IMR-90 (cell line): ENCODE measurements around the gene S100A1. TPM values are rescaled to one million over a fixed set of nuclear protein-coding genes. Genes with fewer than 3 reads are reported as not detected.
A peak's percentile ranks its signal among the peaks of the same experiment; 100 is the strongest.
"Not testable (repeated sequence)": the region's sequence is repeated elsewhere in the genome, so short reads cannot be mapped to it uniquely, and the experiment has no call there.

Experiments used
- ATAC-seq: fragments of 200-7000 bp; cut with Tn5 transposase; 2 replicates; pipeline ENCODE4 v1.9.1; 2020; ENCODE audit warnings: low read depth, mild to moderate bottlenecking, moderate library complexity
- BruUV-seq: library from RNA; stranded (reverse); fragments of 400-500 nt; replicated peaks from 2 replicates; lab custom pipeline; 2021; lab: Mats Ljungman, UMichigan
- CTCF ChIA-PET: fragments of 300-600 bp; formaldehyde crosslinking; extraction: SDS; loops from one replicate; lab custom pipeline; 2021; ENCODE audit warnings: antibody characterized with exemption; lab: Yijun Ruan, JAX
- POLR2A ChIA-PET: fragments of 300-600 bp; sonication (Branson Sonifier 250); formaldehyde crosslinking; loops from one replicate; lab custom pipeline; 2022; ENCODE audit warnings: antibody characterized with exemption; ENCODE audit not compliant: unreplicated experiment; lab: Charles Lee
- DNase-seq: peaks from one replicate; pipeline ENCODE4 v3.0.0; 2013
- H2AFZ ChIP-seq: replicated peaks from 2 replicates; pipeline ENCODE3; 2013; ENCODE audit warnings: low read length, mild to moderate bottlenecking; ENCODE audit not compliant: poor library complexity
- H2AK5ac ChIP-seq: 2 replicates; pipeline ENCODE4 v1.6.1; 2013; ENCODE audit warnings: low read depth, low read length, inconsistent platforms
- H2AK9ac ChIP-seq: replicated peaks from 2 replicates; pipeline ENCODE3; 2013; ENCODE audit warnings: mild to moderate bottlenecking, low read depth, low read length, moderate library complexity; ENCODE audit not compliant: poor library complexity
- H2BK120ac ChIP-seq: 2 replicates; pipeline ENCODE4 v1.6.1; 2013; ENCODE audit warnings: low read depth, low read length, inconsistent platforms
- H2BK15ac ChIP-seq: 3 replicates; pipeline ENCODE4 v1.6.1; 2013; ENCODE audit warnings: low read depth, low read length, inconsistent platforms
- H2BK20ac ChIP-seq: 2 replicates; pipeline ENCODE4 v1.6.1; 2013; ENCODE audit warnings: low read depth, mild to moderate bottlenecking, inconsistent platforms, low read length, moderate library complexity
- H2BK5ac ChIP-seq: 2 replicates; pipeline ENCODE4 v1.6.1; 2013; ENCODE audit warnings: mild to moderate bottlenecking, low read depth, low read length, inconsistent platforms; ENCODE audit not compliant: poor library complexity, severe bottlenecking
- H3K14ac ChIP-seq: replicated peaks from 2 replicates; pipeline ENCODE4 v1.6.1; 2013; ENCODE audit warnings: low read depth, low read length, inconsistent platforms
- H3K18ac ChIP-seq: 2 replicates; pipeline ENCODE4 v1.6.1; 2013; ENCODE audit warnings: low read depth, low read length, control low read depth
- H3K23ac ChIP-seq: 2 replicates; pipeline ENCODE4 v1.6.1; 2013; ENCODE audit warnings: low read depth, low read length, inconsistent platforms
- H3K27ac ChIP-seq: 2 replicates; pipeline ENCODE4 v1.5.1; 2013; ENCODE audit warnings: mild to moderate bottlenecking, control low read depth, low read length; ENCODE audit not compliant: insufficient read depth
- H3K27me3 ChIP-seq: 2 replicates; pipeline ENCODE4 v1.6.1; 2013; ENCODE audit warnings: low read length; ENCODE audit not compliant: control insufficient read depth, insufficient read depth
- H3K36me3 ChIP-seq: 2 replicates; pipeline ENCODE4 v1.6.1; 2013; ENCODE audit warnings: low read length, mixed read lengths; ENCODE audit not compliant: control insufficient read depth, insufficient read depth
- H3K4ac ChIP-seq: 2 replicates; pipeline ENCODE4 v1.6.1; 2013; ENCODE audit warnings: low read depth, low read length, inconsistent platforms
- H3K4me1 ChIP-seq: 2 replicates; pipeline ENCODE4 v1.6.1; 2013; ENCODE audit warnings: low read length, mixed read lengths; ENCODE audit not compliant: control insufficient read depth, insufficient read depth
- H3K4me2 ChIP-seq: 2 replicates; pipeline ENCODE4 v1.6.1; 2013; ENCODE audit warnings: low read depth, mild to moderate bottlenecking, control low read depth, low read length, moderate library complexity
- H3K4me3 ChIP-seq: 2 replicates; pipeline ENCODE4 v1.5.1; 2013; ENCODE audit warnings: low read depth, mild to moderate bottlenecking, control low read depth, low read length, moderate library complexity; ENCODE audit not compliant: insufficient read depth
- H3K56ac ChIP-seq: 2 replicates; pipeline ENCODE4 v1.6.1; 2013; ENCODE audit warnings: low read length, inconsistent platforms; ENCODE audit not compliant: insufficient read depth; ENCODE audit errors: extremely low read depth
- H3K79me1 ChIP-seq, 2 experiments: 2 replicates each; pipeline ENCODE4 v1.6.1; 2013; ENCODE audit warnings: low read length in 2 of 2, inconsistent platforms in 1 of 2, low read depth in 1 of 2
- H3K9ac ChIP-seq: 2 replicates; pipeline ENCODE4 v1.6.1; 2013; ENCODE audit warnings: low read depth, low read length, control low read depth
- H3K9me1 ChIP-seq: 2 replicates; pipeline ENCODE4 v1.6.1; 2013; ENCODE audit warnings: low read length, inconsistent platforms; ENCODE audit not compliant: insufficient read depth
- H3K9me3 ChIP-seq: 2 replicates; pipeline ENCODE4 v1.6.1; 2013; ENCODE audit warnings: low read length; ENCODE audit not compliant: control insufficient read depth, insufficient read depth
- H4K20me1 ChIP-seq: 2 replicates; pipeline ENCODE4 v1.6.1; 2013; ENCODE audit warnings: low read length, inconsistent platforms; ENCODE audit not compliant: insufficient read depth
- H4K5ac ChIP-seq: 2 replicates; pipeline ENCODE4 v1.6.1; 2013; ENCODE audit warnings: mild to moderate bottlenecking, low read depth, low read length, control low read depth
- H4K8ac ChIP-seq, 2 experiments: 2 replicates each; pipeline ENCODE4 v1.6.1; 2013; ENCODE audit warnings: low read depth in 2 of 2, low read length in 2 of 2, control low read depth in 1 of 2, inconsistent platforms in 1 of 2
- H4K91ac ChIP-seq: 2 replicates; pipeline ENCODE4 v1.6.1; 2013; ENCODE audit warnings: low read depth, low read length, inconsistent platforms; ENCODE audit not compliant: insufficient read depth
- CTCF ChIP-seq: conservative IDR thresholded peaks from 2 replicates; pipeline ENCODE4 v1.5.1; 2012; ENCODE audit warnings: mild to moderate bottlenecking, low read depth, low read length, improper control_type of control experiment
- WGBS, 2 experiments: methylation state at CpG; one replicate each; pipeline versions ENCODE4 v1.1.5 to v1.1.7; 2013; ENCODE audit warnings: missing lambda C conversion rate in 2 of 2; ENCODE audit not compliant: insufficient read length in 1 of 2; ENCODE audit errors: extremely low coverage in 2 of 2; 5-methylcytosine and 5-hydroxymethylcytosine counted together
- dilution Hi-C: fragments of 300-500 bp; cut with HindIII; formaldehyde crosslinking; loops from one replicate; pipeline ENCODE4 v1.14.3; 2018; ENCODE audit warnings: low sequenced_read_pairs; ENCODE audit not compliant: unreplicated experiment
- in situ Hi-C: fragments of 300-500 bp; cut with MboI; formaldehyde crosslinking; loops from 3 replicates; pipeline ENCODE4 v1.14.3; 2019; ENCODE audit warnings: low sequenced_read_pairs, inconsistent platforms, mixed read lengths
- intact Hi-C: fragments of 100-400 bp; cut with micrococcal nuclease; formaldehyde crosslinking; loops from 2 replicates; pipeline ENCODE4 v1.10.0; 2022
- polyA plus RNA-seq, 3 experiments: library from polyadenylated mRNA; depleted of rRNA; stranded (reverse); fragments of >200 nt; gene quantifications; 2 replicates each; pipeline ENCODE4 v1.2.3, GENCODE V29; 2012; ENCODE audit warnings: low replicate concordance in 1 of 3
- total RNA-seq: library from RNA; depleted of rRNA; stranded (reverse); fragments of >200 nt; gene quantifications from 2 replicates; pipeline ENCODE4 v1.2.3, GENCODE V29; 2012

The S100A1 gene
- total and polyA plus RNA-seq, 2 of the 4 experiments (the other 2 are of a cell fraction) = 0.18 to 0.29 TPM

GRCh38 chr1:153671628-153672353 lies 43.6 kb downstream of the S100A1 start:
- WGBS, 2 experiments = 80% methylated on average over 1 of the region's 28 CpGs; no CpG with 5 or more reads in 1 of the 2 experiments

More at GRCh38 chr1:153671628-153672353, 43.6 kb downstream of the S100A1 start:
- H2BK120ac ChIP-seq, H2AK5ac ChIP-seq, dilution Hi-C loops, H3K18ac ChIP-seq, H3K9me1 ChIP-seq, H2AK9ac ChIP-seq, H3K14ac ChIP-seq, H3K56ac ChIP-seq, H4K5ac ChIP-seq, H3K27me3 ChIP-seq, H3K23ac ChIP-seq, BruUV-seq, H3K9me3 ChIP-seq, H4K91ac ChIP-seq, H2BK20ac ChIP-seq, H2BK15ac ChIP-seq, H3K4me1 ChIP-seq, DNase-seq: not testable (repeated sequence)
- ChIA-PET POLR2A (interaction anchor here (0.6 kb wide), 1 partner anchor 8 kb away, joined by 14 read pairs; no protein-coding TSS in a partner anchor), CTCF (interaction anchor here (0.6 kb wide), 1 partner anchor 101 kb away, joined by 4 read pairs; no protein-coding TSS in a partner anchor)
- Histone ChIP-seq H3K27ac (peak overlapping the region; percentile 22; the same call in 1 of the 2 replicates), H3K36me3 (peaks cover 17% of the 10 kb centered on the region), H4K20me1 (peaks cover 11% of the 10 kb centered on the region; the same call in 1 of the 2 replicates), H2AFZ (peak overlapping the region; percentile 73), H4K8ac (peak overlapping the region in 1 of 2 experiments; percentile 20; a peak in 1 of 4 replicates), H3K4me2 (peak overlapping the region; percentile 88), H3K4ac (0 out of 2 replicates have a peak overlapping the region, but pooled peaks have one; percentile 3), H3K4me3 (peak overlapping the region; percentile 62), H3K79me1 (peaks cover 12 to 21% of the 10 kb centered on the region in 2 experiments; a peak in 1 of 4 replicates), H2BK5ac (peak overlapping the region; percentile 52), H3K9ac (peak overlapping the region; percentile 13; the same call in 1 of the 2 replicates)
- intact Hi-C loops (loop anchor here (1.0 to 5.0 kb wide), 5 partner anchors 78 to 736 kb away; partner anchors contain the start of gene IL6R), in situ Hi-C loops (loop anchor here (10.0 kb wide), 1 partner anchor 303 kb away; the partner anchor contains the start of gene JTB)
- 0 out of 2 replicates have a peak, but pooled peaks have one; percentile 2 for TF ChIP-seq CTCF
- ATAC-seq = peak; percentile 45
